Astrocyte of the cerebellum (primary cell): ENCODE results near the gene WDSUB1.

Experiments
- DNase-seq: peaks from one replicate; pipeline ENCODE4 v3.0.0-alpha.2; 2011; ENCODE audit warnings: low read depth
- H3K4me3 ChIP-seq: 2 replicates; pipeline ENCODE4 v1.5.1; 2011; ENCODE audit warnings: mild to moderate bottlenecking, low read depth, low read length, moderate library complexity
- CTCF ChIP-seq: IDR thresholded peaks from 2 replicates; pipeline ENCODE4 v1.5.1; 2012; ENCODE audit warnings: low read length, low read depth, moderate library complexity, mild to moderate bottlenecking; ENCODE audit errors: missing control alignments
- in situ Hi-C: cut with HindIII; loops from 2 replicates; pipeline ENCODE4 v1.10.0; 2017; ENCODE audit warnings: low sequenced_read_pairs

WDSUB1 gene

GRCh38 chr2:159196393-159196925 is 90.0 kb downstream of the WDSUB1 start:
- no peak for TF ChIP-seq CTCF
- in situ Hi-C loops = no loop called here
- no peak for DNase-seq
- no peak overlapping the region for H3K4me3 ChIP-seq

- in situ Hi-C loops = no loop called here
- TF ChIP-seq CTCF = no peak
- H3K4me3 ChIP-seq = no peak overlapping the region
- DNase-seq = no peak
These were observed 90.8 kb downstream of the WDSUB1 start for GRCh38 chr2:159195697-159196096.

- no peak for TF ChIP-seq CTCF
- DNase-seq = no peak
- in situ Hi-C loops = no loop called here
- H3K4me3 ChIP-seq = no peak overlapping the region
These were observed 92.3 kb downstream of the WDSUB1 start for GRCh38 chr2:159194241-159194640.

- DNase-seq = no peak
- H3K4me3 ChIP-seq = no peak overlapping the region
- no peak for TF ChIP-seq CTCF
- in situ Hi-C loops = no loop called here
These were observed 92.7 kb downstream of the WDSUB1 start for GRCh38 chr2:159193791-159194190.

GRCh38 chr2:159192371-159192918 is 94.1 kb downstream of the WDSUB1 start:
- in situ Hi-C loops = no loop called here
- H3K4me3 ChIP-seq = no peak overlapping the region
- DNase-seq = no peak
- TF ChIP-seq CTCF = no peak

- in situ Hi-C loops = no loop called here
- no peak for TF ChIP-seq CTCF
These were observed 98.1 kb downstream of the WDSUB1 start for GRCh38 chr2:159188449-159188848.

More at GRCh38 chr2:159188449-159188848, 98.1 kb downstream of the WDSUB1 start:
- no peak overlapping the region for H3K4me3 ChIP-seq
- DNase-seq = no peak
